K562 (cell line): ENCODE data around the gene PLTP. TPM values are rescaled to one million over a fixed set of nuclear protein-coding genes. Genes with fewer than 3 reads are reported as not detected.

ENCODE experiments used
- ATAC-seq: fragments of 200-7000 bp; cut with Tn5 transposase; 3 replicates; pipeline ENCODE4 v1.9.1; 2020; ENCODE audit warnings: moderate library complexity
- BruUV-seq: library from RNA; stranded (reverse); fragments of 400-500 nt; replicated peaks from 2 replicates; lab custom pipeline; 2021; lab: Mats Ljungman, UMichigan
- CTCF ChIA-PET: fragments of 300-600 bp; formaldehyde crosslinking; extraction: SDS; loops from one replicate; lab custom pipeline; 2021; ENCODE audit warnings: low intra/inter-chr PET ratio; lab: Yijun Ruan, JAX
- POLR2A ChIA-PET: fragments of 300-600, 350-650 bp; sonication (Branson Sonifier 250); formaldehyde crosslinking; extraction: SDS; loops from one replicate; lab custom pipeline; 2021; ENCODE audit warnings: antibody characterized with exemption, inconsistent platforms; lab: Yijun Ruan, JAX
- DNase-seq, 4 experiments: peaks; one replicate each; pipeline versions ENCODE4 v3.0.0 to v3.0.0-alpha.2; 2011 to 2018; ENCODE audit warnings: low spot score in 3 of 4, mixed read lengths in 3 of 4; ENCODE audit errors: extremely low read depth in 1 of 4
- FAIRE-seq: peaks from 2 replicates; lab custom pipeline; 2011; peaks lifted over from hg19 to GRCh38; lab: Jason Lieb, UNC
- H2AFZ ChIP-seq: 2 replicates; pipeline ENCODE4 v1.6.0; 2011; ENCODE audit warnings: low read depth, low read length, control low read depth, inconsistent platforms
- H3K27ac ChIP-seq: fragments of 200-600 bp; 3 replicates; pipeline ENCODE4 v1.8.0; 2011; ENCODE audit warnings: low read depth, mild to moderate bottlenecking, control low read depth, inconsistent platforms, low read length, moderate library complexity, mixed read lengths; ENCODE audit errors: extremely low read depth
- H3K27me3 ChIP-seq, 2 experiments: fragments of 300-600 bp in 1 of 2; 2 replicates in 1 of 2; 3 replicates in 1 of 2; pipeline versions ENCODE4 v1.6.0 to v1.8.0; 2011; ENCODE audit warnings: inconsistent platforms in 2 of 2, low read length in 2 of 2, mild to moderate bottlenecking in 1 of 2, mixed read lengths in 1 of 2, moderate library complexity in 1 of 2; ENCODE audit not compliant: control insufficient read depth in 2 of 2, insufficient read depth in 2 of 2
- H3K36me3 ChIP-seq: fragments of 300-600 bp; 3 replicates; pipeline ENCODE4 v1.8.0; 2011; ENCODE audit warnings: mild to moderate bottlenecking, low read length, inconsistent platforms; ENCODE audit not compliant: control insufficient read depth, insufficient read depth
- H3K4me1 ChIP-seq, 2 experiments: fragments of 200-600 bp in 1 of 2; replicated peaks in 1 of 2; 2 replicates in 1 of 2; 3 replicates in 1 of 2; pipeline versions ENCODE4 v1.5.1 to v1.8.0; 2011; ENCODE audit warnings: inconsistent platforms in 2 of 2, low read length in 2 of 2, mild to moderate bottlenecking in 1 of 2, mixed read lengths in 1 of 2, moderate library complexity in 1 of 2; ENCODE audit not compliant: control insufficient read depth in 2 of 2, insufficient read depth in 2 of 2
- H3K4me2 ChIP-seq: 2 replicates; pipeline ENCODE4 v1.6.1; 2011; ENCODE audit warnings: low read length, control low read depth, inconsistent platforms, mixed read lengths; ENCODE audit not compliant: insufficient read depth
- H3K4me3 ChIP-seq: fragments of 200-600 bp; sonication (generic), shearing (Covaris generic); 2 replicates; pipeline ENCODE4 v1.5.1; 2016; ENCODE audit warnings: control low read depth, inconsistent platforms
- H3K79me2 ChIP-seq: fragments of 200-600 bp; 3 replicates; pipeline ENCODE4 v1.8.0; 2011; ENCODE audit warnings: low read length, inconsistent platforms; ENCODE audit not compliant: control insufficient read depth, insufficient read depth
- H3K9ac ChIP-seq, 2 experiments: 2 replicates each; pipeline versions ENCODE4 v1.6.0 to v1.6.1; 2011; ENCODE audit warnings: low read depth in 2 of 2, low read length in 2 of 2, control low read depth in 1 of 2, inconsistent platforms in 1 of 2, mild to moderate bottlenecking in 1 of 2, mixed read lengths in 1 of 2; ENCODE audit not compliant: insufficient read depth in 1 of 2
- H3K9me1 ChIP-seq: one replicate; pipeline ENCODE4 v1.6.0; 2011; ENCODE audit warnings: inconsistent platforms, mild to moderate bottlenecking, low read length, moderate library complexity; ENCODE audit not compliant: control insufficient read depth, insufficient read depth
- H3K9me3 ChIP-seq: replicated peaks from 2 replicates; pipeline ENCODE4 v1.5.1; 2011; ENCODE audit warnings: low read depth, low read length, inconsistent platforms; ENCODE audit not compliant: control insufficient read depth, insufficient read depth
- H4K20me1 ChIP-seq: replicated peaks from 2 replicates; pipeline ENCODE4 v1.6.1; 2011; ENCODE audit warnings: low read length, inconsistent platforms, mixed read lengths; ENCODE audit not compliant: control insufficient read depth, insufficient read depth
- CBX3 ChIP-seq, 2 experiments: IDR thresholded peaks; 1 replicate in 1 of 2; 2 replicates in 1 of 2; pipeline ENCODE4 v1.6.1; 2012; ENCODE audit warnings: inconsistent platforms in 2 of 2, low read length in 2 of 2, borderline replicate concordance in 1 of 2, control low read depth in 1 of 2
- FOSL1 ChIP-seq: fragments of 200-800 bp; sonication (Bioruptor generic); conservative IDR thresholded peaks from 2 replicates; pipeline ENCODE4 v1.6.1; 2016; ENCODE audit warnings: missing genetic modification characterization, missing compliant biosample characterization
- GATA2 ChIP-seq: sonication (generic); formaldehyde crosslinking; IDR thresholded peaks from 2 replicates; pipeline ENCODE4 v1.4.0; 2020; ENCODE audit warnings: mild to moderate bottlenecking, missing genetic modification reagents
- PML ChIP-seq: IDR thresholded peaks from 2 replicates; pipeline ENCODE4 v1.6.1; 2012; ENCODE audit warnings: low read length, inconsistent platforms
- PTBP1 ChIP-seq: fragments of 200-400 bp; formaldehyde crosslinking; IDR thresholded peaks from 2 replicates; pipeline ENCODE4 v1.6.1; 2017; ENCODE audit warnings: low read depth, low read length
- TRIM24 ChIP-seq, 2 experiments: fragments of 450-650 bp; IDR thresholded peaks; 2 replicates each; pipeline ENCODE4 v1.6.1; 2016
- ZNF175 ChIP-seq: fragments of 200-800 bp; sonication (Bioruptor generic); IDR thresholded peaks from 2 replicates; pipeline ENCODE4 v1.6.1; 2016; ENCODE audit warnings: low read depth, mild to moderate bottlenecking, missing genetic modification characterization, missing compliant biosample characterization
- ZNF830 ChIP-seq: fragments of 250-450 bp; sonication (Bioruptor Pico); IDR thresholded peaks from 2 replicates; pipeline ENCODE4 v1.5.0; 2021; ENCODE audit warnings: mild to moderate bottlenecking
- WGBS: fragments of 100-300 bp; shearing (Covaris generic); methylation state at CpG from one replicate; pipeline ENCODE4 v1.1.6; 2016; ENCODE audit warnings: low coverage, mixed read lengths; ENCODE audit not compliant: insufficient coverage; ENCODE audit errors: missing lambda C conversion rate; 5-methylcytosine and 5-hydroxymethylcytosine counted together
- in situ Hi-C: fragments of 300-500 bp; cut with MboI; formaldehyde crosslinking; loops from 4 replicates; pipeline ENCODE4 v1.15.0; 2018; ENCODE audit warnings: inconsistent platforms, mixed read lengths
- intact Hi-C: fragments of 100-400 bp; cut with micrococcal nuclease; formaldehyde crosslinking; loops from 2 replicates; pipeline ENCODE4 v1.14.2; 2022
- polyA plus RNA-seq, 8 experiments: library from polyadenylated mRNA; depleted of rRNA in 4 of 8; stranded (reverse) in 5 of 8; unstranded in 3 of 8; fragments of >200 nt; fragmentation: Nextera tagmentation in 2 of 8; fragmentation: Illumina TruSeq in 1 of 8; extraction: Ambion mirVana in 2 of 8; extraction: Trizol in 1 of 8; gene quantifications; 2 replicates each; pipeline versions ENCODE4 v1.2.1 to v1.2.3, GENCODE V29; 2011 to 2014; ENCODE audit warnings: inconsistent platforms in 1 of 8, missing spikeins in 1 of 8
- total RNA-seq, 7 experiments: library from RNA; depleted of rRNA in 6 of 7; stranded (reverse); fragments of >200 nt in 6 of 7; fragmentation: Illumina TruSeq in 2 of 7; extraction: Trizol in 2 of 7; gene quantifications; 2 replicates each; pipeline versions ENCODE4 v1.2.1 to v1.2.3, GENCODE V29; 2011 to 2021; ENCODE audit warnings: low replicate concordance in 1 of 7
- TF ChIP-seq, protein P1 (sequence below): sonication (generic); formaldehyde crosslinking; IDR thresholded peaks from 2 replicates; pipeline ENCODE4 v1.8.0; 2022; ENCODE audit warnings: missing genetic modification reagents, mild to moderate bottlenecking, moderate library complexity, borderline replicate concordance
- TF ChIP-seq, protein P2 (sequence below): sonication (generic); formaldehyde crosslinking; IDR thresholded peaks from 2 replicates; pipeline ENCODE4 v1.9.0; 2022; ENCODE audit warnings: mild to moderate bottlenecking, missing genetic modification reagents

PLTP gene
- total and polyA plus RNA-seq, 9 of the 15 experiments (the other 6 are each of a cell fraction or from before 2014, with no cell fraction given): 2.8 to 29.3 (median 17.6) TPM

DNA sequence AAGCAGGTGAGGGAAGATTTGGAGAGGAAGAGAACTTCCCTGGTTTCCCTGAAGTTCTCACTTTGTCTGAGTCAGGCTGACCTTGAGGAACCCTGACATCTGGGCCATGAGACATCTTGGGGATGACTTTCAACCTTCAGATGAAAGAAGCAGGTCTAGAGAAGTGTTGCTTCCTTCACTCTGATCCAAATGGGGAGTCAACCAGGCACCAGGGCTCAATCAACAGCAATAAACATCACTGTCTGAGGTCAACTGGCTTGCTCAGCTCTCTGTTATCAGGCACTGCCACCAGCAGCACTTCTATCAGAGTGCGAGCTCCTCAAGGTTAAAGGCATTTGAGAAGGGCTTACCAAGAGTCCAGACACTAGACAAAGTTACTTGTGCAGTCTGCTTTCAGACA is 61.0 kb downstream of the PLTP start (continued):
- TF ChIP-seq, protein P1, sequence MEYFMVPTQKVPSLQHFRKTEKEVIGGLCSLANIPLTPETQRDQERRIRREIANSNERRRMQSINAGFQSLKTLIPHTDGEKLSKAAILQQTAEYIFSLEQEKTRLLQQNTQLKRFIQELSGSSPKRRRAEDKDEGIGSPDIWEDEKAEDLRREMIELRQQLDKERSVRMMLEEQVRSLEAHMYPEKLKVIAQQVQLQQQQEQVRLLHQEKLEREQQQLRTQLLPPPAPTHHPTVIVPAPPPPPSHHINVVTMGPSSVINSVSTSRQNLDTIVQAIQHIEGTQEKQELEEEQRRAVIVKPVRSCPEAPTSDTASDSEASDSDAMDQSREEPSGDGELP (CRISPR knock-in tag): peak; percentile 53; the same call in 1 of the 2 replicates
- TF ChIP-seq PML (0 out of 2 replicates have a peak, but pooled peaks have one; percentile 32), PTBP1 (no peak), GATA2 (peak; percentile 50; the same call in 1 of the 2 replicates), FOSL1 (tag) (peak; percentile 49; the same call in 1 of the 2 replicates)
- TF ChIP-seq, protein P2, sequence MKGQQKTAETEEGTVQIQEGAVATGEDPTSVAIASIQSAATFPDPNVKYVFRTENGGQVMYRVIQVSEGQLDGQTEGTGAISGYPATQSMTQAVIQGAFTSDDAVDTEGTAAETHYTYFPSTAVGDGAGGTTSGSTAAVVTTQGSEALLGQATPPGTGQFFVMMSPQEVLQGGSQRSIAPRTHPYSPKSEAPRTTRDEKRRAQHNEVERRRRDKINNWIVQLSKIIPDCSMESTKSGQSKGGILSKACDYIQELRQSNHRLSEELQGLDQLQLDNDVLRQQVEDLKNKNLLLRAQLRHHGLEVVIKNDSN (CRISPR knock-in tag): no peak

DNA sequence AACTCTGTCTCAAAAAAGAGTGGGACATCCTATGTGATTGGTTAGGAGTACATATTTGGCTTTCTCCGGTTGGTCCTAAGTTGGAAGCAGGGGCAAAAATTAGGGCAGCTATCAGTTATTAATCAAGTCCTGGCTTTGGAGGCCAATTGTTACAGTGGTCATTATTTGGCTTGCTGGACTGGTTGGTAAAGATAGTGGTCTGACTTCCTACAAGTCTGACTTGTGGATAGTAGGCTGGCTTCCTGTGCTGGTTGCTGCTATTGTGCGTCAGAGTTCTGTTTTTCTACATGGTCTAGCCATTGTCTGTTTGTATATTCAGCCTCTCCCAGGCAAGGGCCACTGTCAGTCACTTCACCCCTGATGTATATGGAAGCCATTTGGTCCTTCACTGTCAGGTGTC is 61.7 kb downstream of the PLTP start:
- H3K9me3 ChIP-seq: peaks cover 5% of the 10 kb centered on the region
- intact Hi-C loops: no loop called here
- no peak overlapping the region for H3K4me2 ChIP-seq
- H3K4me3 ChIP-seq: no peak overlapping the region
- H3K9ac ChIP-seq: no peak overlapping the region
- peaks cover 12 to 14% of the 10 kb centered on the region in 2 experiments; a peak in 4 of 5 replicates for H3K4me1 ChIP-seq
- ChIA-PET CTCF (no interaction called here), POLR2A (interaction anchor here (0.7 kb wide), 1 partner anchor 132 kb away, joined by 3 read pairs; no protein-coding TSS in a partner anchor)
- no TSS peak for BruUV-seq
- H3K36me3 ChIP-seq: peaks cover 21% of the 10 kb centered on the region; the same call in 2 of the 3 replicates
- DNase-seq: no peak
- H3K27ac ChIP-seq: peak overlapping the region; percentile 63; the same call in 2 of the 3 replicates
- no peak for ATAC-seq
- H3K79me2 ChIP-seq: no peaks in the 10 kb centered on the region
- FAIRE-seq: no peak
- WGBS: 73% methylated on average over 2 of the region's 2 CpGs
- H3K27me3 ChIP-seq: no peaks in the 10 kb centered on the region
- peaks cover 3% of the 10 kb centered on the region for H3K9me1 ChIP-seq
- in situ Hi-C loops: no loop called here
- no peak overlapping the region for H2AFZ ChIP-seq
- H4K20me1 ChIP-seq: no peaks in the 10 kb centered on the region
- peak in 1 of 2 experiments; percentile 77; a peak in 2 of 3 replicates for TF ChIP-seq CBX3 (IDR thresholded peaks at IDR 0.05; ENCODE audit: borderline replicate concordance in 1 of 2, low read length in 2 of 2)
- TF ChIP-seq TRIM24 (IDR thresholded peaks at IDR 0.05): no peak
- TF ChIP-seq ZNF830 (CRISPR knock-in tag): no peak
- no peak for TF ChIP-seq ZNF175 (CRISPR knock-in tag)
- TF ChIP-seq, all 486 proteins: peak for 1
